GM18870 (cell line): ENCODE results near the gene TNC.

ENCODE experiments used
- ATAC-seq: cut with Tn5 transposase; IDR thresholded peaks from one replicate; pipeline ENCODE4 v1.9.1; 2021; ENCODE audit warnings: moderate library complexity; ENCODE audit not compliant: unreplicated experiment

Gene TNC

GRCh38 chr9:115104908-115105307, 13.0 kb downstream of the TNC start:
- ATAC-seq = no peak

DNA sequence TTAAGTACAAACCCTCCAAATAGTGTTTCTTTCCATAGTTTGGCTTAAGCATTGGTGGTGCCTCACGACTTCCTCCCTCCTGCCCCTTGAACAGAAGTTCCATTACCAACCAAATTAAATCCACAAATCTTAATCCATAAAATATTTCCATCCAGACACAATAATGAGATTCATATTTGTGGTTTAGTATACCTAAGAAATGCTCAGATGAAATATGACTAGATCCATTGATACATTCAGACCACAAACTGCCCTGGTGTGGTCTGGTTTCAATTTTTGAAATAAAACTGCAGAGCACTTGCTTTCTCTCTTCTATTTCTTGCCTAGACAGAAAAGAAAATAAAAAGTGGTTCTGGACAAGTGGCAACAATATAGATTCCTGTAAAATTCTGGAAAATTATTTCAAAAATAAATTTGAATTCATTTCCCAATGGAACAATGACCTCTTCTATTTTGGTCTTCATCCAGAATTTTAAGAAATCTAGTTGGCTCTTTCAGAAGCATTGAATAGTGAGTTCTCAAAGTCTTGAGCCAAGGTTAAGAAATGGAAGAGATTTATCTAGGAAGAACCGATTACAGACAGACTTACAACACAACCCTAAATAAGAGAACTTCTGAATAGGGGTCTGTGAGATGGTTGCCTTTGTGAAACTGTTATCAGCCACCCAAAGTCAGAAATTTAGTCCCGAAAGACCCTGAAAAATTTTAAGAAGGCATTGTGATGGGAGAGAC, 14.0 kb downstream of the TNC start:
- ATAC-seq = no peak

- no peak for ATAC-seq
These were observed 18.1 kb downstream of the TNC start for GRCh38 chr9:115099901-115100300.

DNA sequence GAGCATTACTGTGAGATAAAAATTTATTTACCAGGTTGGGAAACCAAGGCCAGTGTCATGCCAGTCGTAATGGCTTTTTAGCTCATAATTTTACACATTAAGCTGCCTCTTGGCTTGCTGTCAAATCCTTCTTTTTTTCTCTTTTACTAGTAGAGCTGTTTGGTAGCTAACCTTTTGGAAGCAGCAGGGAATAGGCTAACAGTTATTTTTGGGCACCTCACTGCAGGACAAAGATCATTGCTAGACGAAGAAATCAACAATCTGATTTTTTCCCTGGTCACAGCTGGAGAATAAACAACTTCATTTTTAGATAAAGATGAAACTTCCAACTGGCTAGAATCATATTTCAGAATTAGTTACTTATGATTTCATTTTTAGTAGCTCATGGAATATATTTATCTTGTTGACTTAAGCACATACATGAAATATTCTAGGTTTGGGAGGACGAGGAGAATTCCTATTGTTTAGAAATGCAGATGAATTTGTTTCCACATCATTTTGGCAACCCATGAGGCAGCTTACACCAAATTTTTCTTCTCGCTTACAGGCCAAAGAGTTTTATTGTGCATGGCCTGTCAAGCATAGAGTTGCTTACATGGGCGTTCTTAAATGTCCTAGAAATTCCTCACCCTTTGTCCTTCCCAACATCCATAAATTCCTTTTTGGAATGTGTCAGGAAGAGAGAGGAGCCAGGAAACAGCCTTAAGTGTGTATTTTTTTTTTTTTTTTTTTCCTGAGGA, 19.6 kb downstream of the TNC start:
- ATAC-seq = no peak

DNA sequence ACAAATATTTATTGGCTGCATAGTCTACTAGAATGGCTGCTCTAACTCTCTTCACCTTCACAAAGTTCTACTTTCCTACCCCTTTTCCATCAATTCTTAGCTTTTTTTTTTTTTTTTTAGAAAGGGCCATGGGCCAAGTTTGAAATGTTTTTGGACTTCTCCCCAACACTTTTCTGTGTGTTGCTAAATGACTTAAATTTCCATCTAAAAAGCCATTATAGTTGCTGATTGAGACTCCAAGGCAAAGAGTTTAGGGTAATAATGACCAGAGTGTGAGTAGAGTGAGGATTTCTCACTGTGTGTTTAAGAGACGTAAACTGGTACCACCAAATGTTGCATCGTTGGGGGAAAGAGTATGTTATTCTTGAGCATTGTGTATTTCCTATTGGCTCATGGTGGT, 24.4 kb downstream of the TNC start:
- ATAC-seq = no peak

DNA sequence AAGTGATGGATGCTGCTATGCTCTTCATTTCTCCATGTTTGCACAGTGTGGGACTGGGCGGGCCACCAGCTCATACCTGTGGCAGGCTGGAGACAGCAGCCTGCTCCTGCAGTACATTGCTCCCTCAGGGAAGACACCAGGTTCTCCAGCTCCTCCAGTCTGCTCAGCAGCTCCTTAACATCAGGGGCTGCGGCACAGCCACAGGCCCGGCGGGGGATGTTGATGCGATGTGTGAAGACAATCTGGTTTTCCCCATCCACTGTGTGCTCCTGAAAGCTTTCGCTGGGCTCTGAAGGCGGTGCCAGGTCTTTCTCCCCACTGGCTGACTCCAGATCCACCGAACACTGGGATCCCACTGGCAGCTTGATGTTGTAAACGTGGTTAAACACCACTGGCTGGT, 27.5 kb downstream of the TNC start:
- no peak for ATAC-seq

DNA sequence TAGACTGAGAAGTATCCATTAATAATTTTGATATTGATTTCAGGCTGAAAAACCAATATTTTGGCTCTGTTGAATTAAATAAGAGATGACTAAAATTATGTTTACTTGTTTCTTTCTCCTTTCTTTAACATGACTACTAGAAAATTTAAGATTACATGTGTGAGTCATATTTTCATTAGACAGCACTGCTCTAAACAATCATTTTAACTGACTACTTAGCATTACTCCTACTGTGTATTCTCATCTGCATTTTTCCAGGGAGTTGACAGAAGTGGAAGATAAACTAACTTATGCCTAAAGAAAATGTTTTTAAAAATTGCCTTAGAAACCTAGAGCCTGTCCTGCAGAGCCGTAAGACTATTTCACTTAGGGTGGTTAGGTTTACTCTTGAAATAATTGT, 29.1 kb downstream of the TNC start:
- ATAC-seq = no peak

DNA sequence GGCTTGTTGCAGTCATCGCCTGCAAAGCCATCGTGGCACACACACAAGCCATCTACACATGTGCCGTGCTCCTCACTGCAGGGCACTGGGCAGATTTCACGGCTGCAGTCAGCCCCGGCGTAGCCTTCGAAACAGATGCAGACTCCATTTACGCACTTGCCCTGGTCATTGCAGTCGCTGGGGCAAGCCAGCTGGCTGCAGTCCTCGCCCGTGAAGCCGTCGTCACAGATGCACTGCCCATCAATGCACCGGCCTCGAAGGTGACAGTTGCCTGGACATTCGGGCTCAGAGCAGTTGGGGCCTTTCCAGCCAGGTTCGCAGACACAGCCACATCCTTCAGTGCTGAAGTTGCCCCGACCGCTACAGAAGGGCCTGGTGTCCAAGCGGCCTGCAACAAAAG, 31.1 kb downstream of the TNC start:
- no peak for ATAC-seq

GRCh38 chr9:115086461-115086860, 31.5 kb downstream of the TNC start:
- ATAC-seq = no peak

DNA sequence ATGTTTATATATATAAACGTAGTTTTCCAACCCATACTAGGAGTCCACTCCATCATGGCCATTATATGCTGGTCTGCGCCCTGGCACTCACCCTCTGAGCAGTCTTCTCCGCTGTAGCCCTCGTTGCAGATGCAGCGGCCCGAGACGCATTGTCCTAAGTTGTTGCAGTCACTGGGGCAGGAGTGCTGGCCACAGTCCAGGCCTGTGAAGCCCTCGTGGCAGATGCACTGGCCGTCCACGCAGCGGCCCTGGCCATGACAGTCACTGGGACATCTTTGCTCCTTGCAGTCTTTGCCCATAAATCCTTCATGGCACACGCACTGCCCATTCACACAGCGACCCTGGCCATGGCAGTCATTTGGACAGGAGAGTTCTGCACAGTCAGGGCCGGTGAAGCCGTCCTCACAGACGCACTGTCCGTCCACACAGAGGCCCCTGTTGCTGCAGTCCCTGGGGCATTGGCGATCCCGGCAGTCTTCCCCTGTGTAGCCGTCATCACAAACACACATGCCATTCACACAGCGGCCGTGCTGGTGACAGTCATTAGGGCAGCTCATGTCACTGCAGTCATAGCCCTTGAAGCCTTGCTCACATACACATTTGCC, 32.1 kb downstream of the TNC start:
- no peak for ATAC-seq

- ATAC-seq = no peak
These were observed 33.2 kb downstream of the TNC start for GRCh38 chr9:115084709-115085108.

DNA sequence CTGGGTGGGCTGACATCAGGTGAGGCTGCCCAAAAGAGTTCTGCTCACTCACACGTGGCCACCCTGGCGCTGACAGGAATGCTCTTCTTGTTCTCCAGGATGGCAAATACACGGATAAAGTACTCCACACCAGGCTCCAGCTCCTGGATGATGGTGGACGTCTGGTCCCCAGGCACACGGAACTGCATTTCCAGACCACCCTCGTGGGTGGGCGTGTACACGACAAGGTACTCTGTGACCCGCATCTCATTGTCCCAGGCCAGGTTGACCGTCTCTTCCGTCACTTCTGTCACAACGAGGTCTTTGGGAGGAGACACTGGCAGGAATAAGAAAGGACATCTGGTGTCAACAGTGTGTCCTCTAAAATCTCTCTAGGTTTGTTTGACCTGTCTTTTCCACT, 33.8 kb downstream of the TNC start:
- ATAC-seq = no peak

- ATAC-seq = no peak
These were observed 37.7 kb downstream of the TNC start for GRCh38 chr9:115080242-115080641.

DNA sequence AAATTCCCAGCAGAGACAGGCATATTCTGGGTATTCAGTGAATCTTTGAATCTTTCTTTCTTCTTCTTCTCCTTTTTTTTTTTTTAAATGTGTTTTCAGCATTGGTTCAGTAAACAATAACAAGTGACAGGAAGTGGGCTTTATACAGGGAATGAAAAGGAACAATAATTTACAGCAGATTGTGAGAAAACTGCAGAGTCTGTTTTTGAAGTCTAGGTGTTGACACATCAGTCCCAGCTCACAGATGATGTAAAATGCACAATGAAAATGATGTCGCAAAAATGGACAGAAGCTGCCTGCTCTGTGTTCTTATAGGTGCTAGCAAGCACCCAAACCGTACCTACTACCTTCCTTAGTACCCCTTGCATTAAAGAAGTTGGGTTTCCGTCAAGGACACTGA, 38.8 kb downstream of the TNC start:
- ATAC-seq = no peak

DNA sequence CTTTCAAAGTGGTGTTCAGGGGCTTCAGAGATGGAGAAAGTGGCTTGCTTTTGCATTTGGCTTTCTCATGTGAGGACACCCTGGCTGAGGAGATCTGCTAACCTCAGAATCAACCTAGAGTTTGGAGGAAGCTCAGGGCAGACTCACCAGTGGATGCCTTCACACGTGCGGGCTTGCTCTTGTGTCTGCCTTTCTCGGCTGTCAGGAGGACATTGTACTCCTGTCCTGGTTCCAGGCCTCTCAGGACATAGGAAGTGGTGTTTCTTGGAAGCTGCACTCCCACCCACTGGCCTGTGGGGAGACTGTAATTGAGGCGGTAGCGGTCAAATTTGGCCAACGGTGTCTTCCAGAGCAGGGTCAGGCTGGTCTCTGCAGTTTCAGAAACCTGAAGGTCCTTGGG, 44.5 kb downstream of the TNC start:
- no peak for ATAC-seq

DNA sequence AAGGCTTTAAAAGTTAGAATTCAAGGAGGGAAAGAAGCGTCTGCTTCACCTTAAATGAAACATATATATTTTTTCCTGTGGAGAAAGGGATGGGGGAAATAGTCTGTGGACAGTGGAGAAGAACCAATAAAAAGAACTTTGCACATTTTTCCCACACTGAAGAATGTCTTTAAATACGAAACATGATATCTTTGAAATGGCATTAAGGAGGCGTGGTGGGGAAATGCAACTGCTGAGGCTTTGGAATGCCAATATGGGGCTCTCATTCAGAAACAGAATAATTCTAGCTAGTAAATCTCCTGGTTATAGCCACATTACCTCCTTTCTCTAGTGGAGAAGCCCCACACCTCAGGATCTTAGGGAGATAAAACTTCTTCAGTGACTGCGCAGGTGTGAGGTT, 46.8 kb downstream of the TNC start:
- ATAC-seq = no peak

DNA sequence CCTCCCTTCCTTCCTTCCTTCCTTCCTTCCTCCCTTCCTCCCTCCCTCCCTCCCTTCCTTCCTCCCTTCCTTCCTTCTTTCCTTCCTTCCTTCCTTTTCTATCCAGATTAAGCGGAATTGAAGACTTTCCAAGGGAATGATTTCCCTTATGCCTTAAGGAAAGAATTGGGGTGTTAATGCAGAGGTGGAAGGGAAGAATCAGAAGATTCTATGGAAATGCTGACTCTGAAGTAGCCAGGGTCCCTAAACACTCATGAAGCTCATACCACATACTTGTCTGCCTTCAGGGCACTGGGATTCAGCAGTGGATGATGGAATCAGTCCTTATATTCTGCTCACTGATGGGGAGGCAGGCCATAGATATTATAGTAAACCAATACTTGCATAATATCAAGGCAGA, 48.2 kb downstream of the TNC start:
- no peak for ATAC-seq

GRCh38 chr9:115069302-115069701, 48.7 kb downstream of the TNC start:
- ATAC-seq = no peak

GRCh38 chr9:115068031-115068430, 49.9 kb downstream of the TNC start:
- no peak for ATAC-seq

DNA sequence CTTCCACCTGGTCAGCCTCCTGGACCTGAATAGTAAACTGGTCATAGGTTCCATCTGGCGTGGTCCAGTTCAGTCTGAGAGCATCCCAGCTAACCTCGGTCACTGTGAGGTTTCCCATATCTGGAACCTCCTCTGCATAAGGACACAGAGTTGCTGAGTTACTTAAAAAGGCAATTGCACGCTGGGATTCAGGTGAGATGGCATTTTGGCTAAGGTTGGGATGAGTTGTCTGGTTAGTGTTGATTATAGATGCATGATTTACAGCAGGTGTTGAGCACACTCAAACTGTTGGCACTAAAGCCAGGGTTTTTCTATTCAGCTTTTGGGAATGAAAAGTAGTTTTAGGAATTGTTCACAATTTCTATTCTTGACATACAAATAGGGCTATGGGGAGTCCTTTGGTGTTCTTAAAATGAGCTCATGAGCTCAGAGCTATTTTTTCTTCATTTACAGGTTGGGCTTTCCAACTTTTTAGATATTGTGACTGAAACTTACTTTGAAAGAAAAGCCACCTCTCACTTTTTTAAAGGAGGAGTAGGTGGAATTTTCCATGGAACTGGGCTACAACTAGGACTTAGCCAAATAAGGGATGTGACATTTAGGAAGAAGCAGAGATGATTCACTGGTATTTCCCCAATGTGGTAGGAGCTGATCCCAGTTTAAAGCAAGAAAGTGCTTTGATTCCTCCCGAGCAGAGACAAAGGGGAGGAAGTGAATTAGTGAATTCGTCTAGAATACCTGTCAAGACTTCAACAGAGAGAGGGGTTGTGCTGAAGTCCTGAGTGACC, 54.7 kb downstream of the TNC start:
- ATAC-seq = no peak

DNA sequence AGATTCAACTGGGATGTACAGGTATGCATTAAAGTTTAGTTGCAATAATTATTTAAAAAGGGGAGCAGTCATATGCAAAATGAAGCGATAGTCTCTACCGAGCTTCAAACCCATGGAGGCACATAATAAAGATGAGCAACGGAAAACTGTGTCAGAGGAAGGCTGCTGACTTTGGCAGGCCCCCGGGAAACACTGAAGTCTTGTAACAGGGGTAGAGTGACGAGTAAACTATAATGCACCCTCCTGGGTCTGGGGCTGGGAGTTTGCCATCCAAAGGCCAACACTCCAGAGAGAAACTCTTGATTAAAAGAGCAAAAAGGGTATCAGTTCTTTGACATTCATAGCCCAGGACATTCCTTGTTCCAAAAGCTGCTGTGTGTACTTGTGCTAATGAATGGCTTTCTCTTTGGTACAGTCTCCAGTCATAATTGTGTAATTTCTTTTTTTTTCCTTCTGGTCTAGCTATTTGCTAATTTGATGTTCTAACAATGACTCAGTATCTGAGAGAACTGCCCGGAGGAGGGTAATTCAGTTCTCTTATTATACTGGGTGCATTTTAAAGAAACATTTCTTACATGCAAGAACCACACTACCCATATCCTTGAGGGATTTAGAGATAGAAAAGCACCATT, 59.2 kb downstream of the TNC start:
- ATAC-seq = no peak
